SU-DHL-6 (cell line): ENCODE measurements around the gene SLF2.

ENCODE experiments used
- H2AFZ ChIP-seq: fragments of 200-600 bp; sonication (generic); 2 replicates; pipeline ENCODE4 v1.6.1; 2014; ENCODE audit warnings: low read depth, mild to moderate bottlenecking, moderate library complexity, mixed read lengths, antibody characterized with exemption, low read length; ENCODE audit not compliant: severe bottlenecking
- H3F3A ChIP-seq: fragments of 200-600 bp; shearing (Covaris generic); 2 replicates; pipeline ENCODE4 v1.6.0; 2016; ENCODE audit warnings: antibody characterized with exemption, mild to moderate bottlenecking; ENCODE audit not compliant: insufficient read depth
- H3K27ac ChIP-seq: fragments of 200-600 bp; sonication (generic); 2 replicates; pipeline ENCODE4 v1.5.1; 2016; ENCODE audit warnings: low read depth, mild to moderate bottlenecking, low read length, moderate library complexity, mixed read lengths
- H3K27me3 ChIP-seq: fragments of 200-600 bp; sonication (generic), shearing (Covaris generic); 2 replicates; pipeline ENCODE4 v1.6.0; 2014; ENCODE audit warnings: mild to moderate bottlenecking, low read length
- H3K36me3 ChIP-seq: fragments of 200-600 bp; sonication (generic); 2 replicates; pipeline ENCODE4 v1.6.1; 2014; ENCODE audit warnings: mild to moderate bottlenecking, low read length, mixed read lengths
- H3K4me2 ChIP-seq: fragments of 300-600, 200-600 bp; shearing (Covaris generic), sonication (generic); 2 replicates; pipeline ENCODE4 v1.6.0; 2014; ENCODE audit warnings: low read length, low read depth, mild to moderate bottlenecking; ENCODE audit not compliant: poor library complexity, severe bottlenecking
- H3K4me3 ChIP-seq: fragments of 200-600 bp; sonication (generic); 2 replicates; pipeline ENCODE4 v1.5.1; 2014; ENCODE audit warnings: antibody characterized with exemption, low read length, mild to moderate bottlenecking, mixed read lengths; ENCODE audit not compliant: insufficient read depth, poor library complexity, severe bottlenecking
- H3K79me2 ChIP-seq: fragments of 200-600 bp; sonication (generic); 2 replicates; pipeline ENCODE4 v1.6.1; 2014; ENCODE audit warnings: mild to moderate bottlenecking, low read length, moderate library complexity; ENCODE audit not compliant: insufficient read depth
- H3K9ac ChIP-seq: fragments of 200-600 bp; sonication (generic); 2 replicates; pipeline ENCODE4 v1.7.0; 2014; ENCODE audit warnings: mild to moderate bottlenecking, low read length
- H3K9me2 ChIP-seq: fragments of 200-600 bp; sonication (generic); replicated peaks from 2 replicates; pipeline ENCODE4 v1.6.1; 2014; ENCODE audit warnings: low read length; ENCODE audit not compliant: insufficient read depth
- H3K9me3 ChIP-seq: fragments of 200-600 bp; sonication (generic); 2 replicates; pipeline ENCODE4 v1.6.1; 2014; ENCODE audit warnings: low read length, mixed read lengths; ENCODE audit not compliant: insufficient read depth
- H4K20me1 ChIP-seq: fragments of 200-600 bp; sonication (generic); 2 replicates; pipeline ENCODE4 v1.6.1; 2014; ENCODE audit warnings: low read depth, mild to moderate bottlenecking, antibody characterized with exemption, low read length, moderate library complexity, mixed read lengths
- EZH2phosphoT487 ChIP-seq: fragments of 200-600 bp; sonication (generic), shearing (Covaris generic); conservative IDR thresholded peaks from 2 replicates; pipeline ENCODE4 v1.6.1; 2018; ENCODE audit warnings: mild to moderate bottlenecking, antibody characterized with exemption, low read length, moderate library complexity, mixed read lengths
- TF ChIP-seq, protein P1 (sequence below): fragments of 200-600 bp; sonication (generic); IDR thresholded peaks from one replicate; pipeline ENCODE4 v1.5.1; 2017; ENCODE audit warnings: antibody characterized with exemption, mild to moderate bottlenecking, low read length, moderate library complexity; ENCODE audit not compliant: insufficient read depth, poor library complexity, severe bottlenecking

The SLF2 gene

DNA sequence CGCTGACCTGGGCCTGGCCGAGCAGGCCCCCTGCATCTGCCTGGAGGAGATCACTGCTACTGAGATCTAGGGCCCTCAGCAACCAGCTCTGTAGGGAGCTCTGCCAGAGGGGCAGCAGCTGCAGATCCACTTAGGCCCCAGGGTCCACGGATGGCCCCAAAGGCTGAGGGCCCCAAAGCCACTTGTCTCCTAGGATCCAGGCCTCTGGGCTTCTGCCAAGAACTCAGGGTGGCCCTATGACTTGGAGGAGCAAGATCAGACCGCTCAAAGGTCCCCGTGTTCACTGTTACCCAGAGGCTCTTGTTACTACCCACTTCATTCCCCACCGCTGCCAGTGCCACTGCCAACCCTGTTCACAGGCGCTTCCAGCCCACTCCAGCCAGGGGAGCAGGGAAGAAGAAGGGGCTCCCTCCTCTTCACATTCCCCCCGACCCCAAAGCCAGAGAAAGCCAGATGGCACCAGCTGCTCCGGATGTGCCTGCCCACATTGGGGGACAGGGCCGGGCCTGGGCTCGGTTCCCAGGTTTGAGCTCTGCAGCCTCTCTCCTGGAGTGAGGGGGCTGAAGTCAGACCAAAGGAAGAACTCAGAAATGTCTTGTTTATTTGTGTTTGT is 94.4 kb downstream of the SLF2 start:
- Histone ChIP-seq H3K4me2 (no peak overlapping the region), H3K36me3 (no peaks in the 10 kb centered on the region), H3K27ac (no peak overlapping the region), H3F3A (no peaks in the 10 kb centered on the region), H3K27me3 (no peaks in the 10 kb centered on the region), H2AFZ (no peak overlapping the region), H3K9me2 (no peaks in the 10 kb centered on the region), H3K4me3 (no peak overlapping the region), H3K79me2 (no peaks in the 10 kb centered on the region), H3K9ac (no peak overlapping the region), H3K9me3 (no peaks in the 10 kb centered on the region), H4K20me1 (no peaks in the 10 kb centered on the region)
- TF ChIP-seq, protein P1, sequence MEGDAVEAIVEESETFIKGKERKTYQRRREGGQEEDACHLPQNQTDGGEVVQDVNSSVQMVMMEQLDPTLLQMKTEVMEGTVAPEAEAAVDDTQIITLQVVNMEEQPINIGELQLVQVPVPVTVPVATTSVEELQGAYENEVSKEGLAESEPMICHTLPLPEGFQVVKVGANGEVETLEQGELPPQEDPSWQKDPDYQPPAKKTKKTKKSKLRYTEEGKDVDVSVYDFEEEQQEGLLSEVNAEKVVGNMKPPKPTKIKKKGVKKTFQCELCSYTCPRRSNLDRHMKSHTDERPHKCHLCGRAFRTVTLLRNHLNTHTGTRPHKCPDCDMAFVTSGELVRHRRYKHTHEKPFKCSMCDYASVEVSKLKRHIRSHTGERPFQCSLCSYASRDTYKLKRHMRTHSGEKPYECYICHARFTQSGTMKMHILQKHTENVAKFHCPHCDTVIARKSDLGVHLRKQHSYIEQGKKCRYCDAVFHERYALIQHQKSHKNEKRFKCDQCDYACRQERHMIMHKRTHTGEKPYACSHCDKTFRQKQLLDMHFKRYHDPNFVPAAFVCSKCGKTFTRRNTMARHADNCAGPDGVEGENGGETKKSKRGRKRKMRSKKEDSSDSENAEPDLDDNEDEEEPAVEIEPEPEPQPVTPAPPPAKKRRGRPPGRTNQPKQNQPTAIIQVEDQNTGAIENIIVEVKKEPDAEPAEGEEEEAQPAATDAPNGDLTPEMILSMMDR, result no peak
- TF ChIP-seq EZH2phosphoT487, result no peak

DNA sequence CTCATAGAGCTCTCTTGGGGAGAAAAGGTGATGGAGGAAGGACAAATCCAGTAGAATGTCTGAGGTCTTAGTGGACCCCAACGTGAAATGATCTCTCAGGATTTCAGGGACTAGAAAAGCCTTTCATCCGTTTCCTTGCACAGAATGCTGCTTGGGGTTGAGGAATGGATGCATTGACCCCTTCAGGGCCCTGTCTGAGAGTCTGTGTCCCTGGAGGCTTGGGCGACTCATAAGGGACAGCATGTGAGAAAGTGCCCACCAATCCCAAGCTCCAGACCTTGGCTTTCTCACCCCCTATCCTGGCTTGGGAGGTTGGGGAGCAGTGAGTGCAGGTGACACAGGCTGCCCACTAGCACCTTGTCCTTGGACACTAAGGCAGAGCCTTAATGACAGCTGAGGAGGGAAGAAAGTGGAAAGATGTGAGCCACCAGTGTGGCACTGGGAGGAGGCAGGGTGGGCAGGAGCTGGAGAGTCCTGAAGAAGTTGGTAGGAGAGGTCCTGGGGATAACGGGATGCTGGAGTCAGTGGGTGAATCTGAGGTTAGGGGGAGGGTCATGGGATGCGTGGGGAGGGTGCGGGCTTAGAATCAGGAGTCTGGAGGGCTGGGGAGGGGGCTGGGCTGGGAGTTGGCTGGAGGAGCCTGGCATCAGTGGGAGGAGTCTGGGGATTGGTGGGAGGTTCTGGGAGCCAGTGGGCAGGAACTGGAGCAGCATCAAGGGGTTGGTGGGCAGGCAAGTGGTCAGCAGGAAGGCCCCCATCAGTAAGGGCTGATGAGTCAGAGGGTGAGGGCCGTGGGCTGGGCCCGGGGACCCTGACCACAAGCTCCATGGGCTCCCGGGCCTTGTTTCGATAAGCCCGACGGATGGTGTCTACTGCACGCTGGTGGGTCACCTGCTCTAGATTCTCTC is 95.4 kb downstream of the SLF2 start:
- Histone ChIP-seq H3F3A (no peaks in the 10 kb centered on the region), H4K20me1 (no peaks in the 10 kb centered on the region), H3K4me3 (no peak overlapping the region), H3K36me3 (no peaks in the 10 kb centered on the region), H3K9ac (no peak overlapping the region), H2AFZ (no peak overlapping the region), H3K27me3 (no peaks in the 10 kb centered on the region), H3K4me2 (no peak overlapping the region), H3K9me2 (no peaks in the 10 kb centered on the region), H3K27ac (no peak overlapping the region), H3K9me3 (no peaks in the 10 kb centered on the region), H3K79me2 (no peaks in the 10 kb centered on the region)
- TF ChIP-seq, protein P1, result no peak
- no peak for TF ChIP-seq EZH2phosphoT487

DNA sequence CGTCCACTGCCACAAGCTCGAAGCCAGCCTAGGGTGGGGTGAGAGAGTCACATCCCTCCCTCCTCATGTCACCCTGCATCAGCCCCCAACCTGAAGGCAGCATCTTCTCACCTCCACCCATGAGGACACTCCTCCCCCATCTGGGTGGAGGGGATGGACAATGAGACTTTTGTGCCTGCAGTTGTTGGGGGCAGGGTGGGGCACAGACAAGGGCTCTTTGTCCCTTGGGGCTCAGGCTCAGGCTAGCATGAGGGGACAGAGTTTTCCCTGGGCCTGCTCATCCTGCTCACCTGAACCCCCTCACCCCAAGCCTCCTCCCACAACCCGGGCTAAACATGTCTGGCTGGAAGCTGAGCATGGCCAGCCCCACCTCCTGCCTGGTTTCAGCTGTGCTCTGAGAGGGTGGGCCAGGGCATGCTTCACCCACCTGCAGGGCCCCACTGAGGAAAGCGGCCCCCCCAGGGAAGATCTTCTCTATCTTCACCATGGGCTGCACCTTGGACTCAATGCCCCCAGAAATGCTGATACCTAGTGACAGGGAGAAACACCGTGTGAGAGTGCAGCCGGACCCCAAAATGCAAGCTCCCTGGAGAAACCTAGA is 96.2 kb downstream of the SLF2 start:
- H3F3A ChIP-seq, result no peaks in the 10 kb centered on the region
- no peak overlapping the region for H2AFZ ChIP-seq
- no peaks in the 10 kb centered on the region for H4K20me1 ChIP-seq
- H3K4me2 ChIP-seq, result no peak overlapping the region
- no peaks in the 10 kb centered on the region for H3K27me3 ChIP-seq
- TF ChIP-seq EZH2phosphoT487, result no peak
- TF ChIP-seq, protein P1, result no peak
- H3K36me3 ChIP-seq, result no peaks in the 10 kb centered on the region
- no peak overlapping the region for H3K27ac ChIP-seq
- H3K9ac ChIP-seq, result no peak overlapping the region
- H3K79me2 ChIP-seq, result no peaks in the 10 kb centered on the region
- no peaks in the 10 kb centered on the region for H3K9me2 ChIP-seq
- no peak overlapping the region for H3K4me3 ChIP-seq
- H3K9me3 ChIP-seq, result no peaks in the 10 kb centered on the region
